Smooth muscle cell of trachea (primary cell): ENCODE measurements around the gene GRB7. TPM values are rescaled to one million over a fixed set of nuclear protein-coding genes. Genes with fewer than 3 reads are reported as not detected.

ENCODE experiments used
- total RNA-seq: library from RNA; depleted of rRNA; stranded (reverse); fragments of >200 nt; gene quantifications from 2 replicates; pipeline ENCODE4 v1.2.1, GENCODE V29; 2014

Gene GRB7
- total RNA-seq, result 0.17 and 0.44 TPM in 2 replicates

GRCh38 chr17:39737760-39738567 lies at the start of gene GRB7:
Gene GRB7, plus strand, starts transcription at chr17:39737938. Its CDS starts 4,364 bp downstream, at chr17:39742302.

GRCh38 chr17:39699818-39700147 lies 38.0 kb upstream of the GRB7 start, which contains the start of gene ERBB2:
Gene ERBB2, plus strand, starts transcription at chr17:39700064. Its CDS starts 175 bp downstream, at chr17:39700239.

GRCh38 chr17:39730095-39730921 lies 7.4 kb upstream of the GRB7 start, which contains the start of gene MIEN1:
Gene MIEN1, minus strand, starts transcription at chr17:39730532. Its CDS starts 37 bp downstream, at chr17:39730495.

Other genes starting within 250 kb of the GRB7 start
- gene NEUROD2, start 130.0 kb upstream of the GRB7 start, total RNA-seq, result not detected in 2 replicates
- 0.66 TPM in 1 of 2 replicates, not detected in the other for gene PPP1R1B, start 111.0 kb upstream of the GRB7 start, total RNA-seq
- gene STARD3, start 100.8 kb upstream of the GRB7 start, total RNA-seq, result 32.3 and 52.9 TPM in 2 replicates
- 0.29 and 0.50 TPM in 2 replicates for gene TCAP, start 72.6 kb upstream of the GRB7 start, total RNA-seq
- 0.17 TPM in 1 of 2 replicates, not detected in the other for gene PNMT, start 69.5 kb upstream of the GRB7 start, total RNA-seq
- gene PGAP3, start 49.9 kb upstream of the GRB7 start, total RNA-seq, result 13.2 and 20.2 TPM in 2 replicates
- gene ERBB2, start 37.9 kb upstream of the GRB7 start, total RNA-seq, result 37.1 and 50.3 TPM in 2 replicates
- gene MIEN1, start 7.4 kb upstream of the GRB7 start, total RNA-seq, result 21.4 and 21.8 TPM in 2 replicates
- 0.33 TPM in 1 of 2 replicates, not detected in the other for gene IKZF3, start 126.4 kb downstream of the GRB7 start, total RNA-seq
- gene ZPBP2, start 130.3 kb downstream of the GRB7 start, total RNA-seq, result not detected in 2 replicates
- gene GSDMB, start 180.7 kb downstream of the GRB7 start, total RNA-seq, result 7.3 and 8.3 TPM in 2 replicates
- 50.5 and 81.0 TPM in 2 replicates for gene ORMDL3, start 189.7 kb downstream of the GRB7 start, total RNA-seq
- not detected in 2 replicates for gene LRRC3C, start 189.8 kb downstream of the GRB7 start, total RNA-seq
- not detected in 2 replicates for gene GSDMA, start 225.1 kb downstream of the GRB7 start, total RNA-seq
- 94.0 and 107 TPM in 2 replicates for gene PSMD3, start 242.9 kb downstream of the GRB7 start, total RNA-seq